ACC112 (cell line): ENCODE results near the gene SERPINA4.

Experiments used
- H2AFZ ChIP-seq: fragments of 200-600 bp; sonication (generic); one replicate; pipeline ENCODE4 v1.6.0; 2017; ENCODE audit warnings: antibody characterized with exemption, low read length; ENCODE audit not compliant: unreplicated experiment
- H3K27ac ChIP-seq: fragments of 200-600 bp; sonication (generic); 2 replicates; pipeline ENCODE4 v1.5.1; 2014; ENCODE audit warnings: low read depth, mild to moderate bottlenecking, antibody characterized with exemption, low read length, moderate library complexity
- H3K27me3 ChIP-seq: fragments of 200-600 bp; sonication (generic); 2 replicates; pipeline ENCODE4 v1.6.1; 2014; ENCODE audit warnings: mild to moderate bottlenecking, antibody characterized with exemption, low read length, moderate library complexity, mixed read lengths; ENCODE audit not compliant: insufficient read depth
- H3K36me3 ChIP-seq: fragments of 200-600 bp; sonication (generic); 2 replicates; pipeline ENCODE4 v1.6.1; 2016; ENCODE audit warnings: mild to moderate bottlenecking, antibody characterized with exemption, low read length, moderate library complexity, mixed read lengths; ENCODE audit not compliant: insufficient read depth
- H3K4me1 ChIP-seq: fragments of 200-600 bp; sonication (generic); one replicate; pipeline ENCODE4 v1.6.1; 2016; ENCODE audit warnings: low read length, mixed read lengths; ENCODE audit not compliant: insufficient read depth, unreplicated experiment, control insufficient read depth
- H3K4me3 ChIP-seq: fragments of 200-600 bp; sonication (generic); 2 replicates; pipeline ENCODE4 v1.5.1; 2014; ENCODE audit warnings: mild to moderate bottlenecking, low read depth, low read length
- H3K79me2 ChIP-seq: fragments of 200-600 bp; sonication (generic); one replicate; pipeline ENCODE4 v1.6.0; 2016; ENCODE audit warnings: low read length; ENCODE audit not compliant: control insufficient read depth, unreplicated experiment, insufficient read depth

The SERPINA4 gene

GRCh38 chr14:94531187-94531586 lies 30.1 kb upstream of the SERPINA4 start:
- no peak overlapping the region for H3K4me3 ChIP-seq
- no peak overlapping the region for H2AFZ ChIP-seq
- H3K4me1 ChIP-seq, result peaks cover 8% of the 10 kb centered on the region
- H3K27me3 ChIP-seq, result peaks cover 51% of the 10 kb centered on the region
- H3K27ac ChIP-seq, result no peak overlapping the region
- no peaks in the 10 kb centered on the region for H3K79me2 ChIP-seq
- no peaks in the 10 kb centered on the region for H3K36me3 ChIP-seq

- Histone ChIP-seq H2AFZ (no peak overlapping the region), H3K79me2 (no peaks in the 10 kb centered on the region), H3K36me3 (no peaks in the 10 kb centered on the region), H3K4me3 (no peak overlapping the region), H3K27ac (no peak overlapping the region), H3K4me1 (peaks cover 8% of the 10 kb centered on the region), H3K27me3 (peaks cover 39% of the 10 kb centered on the region)
These were observed 28.8 kb upstream of the SERPINA4 start for GRCh38 chr14:94532447-94532846.

GRCh38 chr14:94535506-94535905 lies 25.7 kb upstream of the SERPINA4 start:
- no peak overlapping the region for H3K4me3 ChIP-seq
- no peak overlapping the region for H2AFZ ChIP-seq
- H3K36me3 ChIP-seq, result no peaks in the 10 kb centered on the region
- H3K27me3 ChIP-seq, result peaks cover 16% of the 10 kb centered on the region; the same call in 1 of the 2 replicates
- no peak overlapping the region for H3K27ac ChIP-seq
- H3K4me1 ChIP-seq, result peaks cover 19% of the 10 kb centered on the region
- no peaks in the 10 kb centered on the region for H3K79me2 ChIP-seq

- Histone ChIP-seq H3K4me3 (no peak overlapping the region), H3K27me3 (peaks cover 9% of the 10 kb centered on the region; the same call in 1 of the 2 replicates), H3K79me2 (no peaks in the 10 kb centered on the region), H3K36me3 (no peaks in the 10 kb centered on the region), H3K27ac (no peak overlapping the region), H2AFZ (no peak overlapping the region), H3K4me1 (peaks cover 25% of the 10 kb centered on the region)
These were observed 24.4 kb upstream of the SERPINA4 start for GRCh38 chr14:94536836-94537235.

- H2AFZ ChIP-seq, result no peak overlapping the region
- H3K4me1 ChIP-seq, result peaks cover 26% of the 10 kb centered on the region
- no peak overlapping the region for H3K27ac ChIP-seq
- H3K4me3 ChIP-seq, result no peak overlapping the region
- H3K36me3 ChIP-seq, result no peaks in the 10 kb centered on the region
- peaks cover 9% of the 10 kb centered on the region; the same call in 1 of the 2 replicates for H3K27me3 ChIP-seq
- H3K79me2 ChIP-seq, result no peaks in the 10 kb centered on the region
These were observed 23.0 kb upstream of the SERPINA4 start for GRCh38 chr14:94538070-94538740.

GRCh38 chr14:94539181-94539580 lies 22.1 kb upstream of the SERPINA4 start:
- Histone ChIP-seq H3K79me2 (no peaks in the 10 kb centered on the region), H3K36me3 (no peaks in the 10 kb centered on the region), H3K27me3 (peaks cover 9% of the 10 kb centered on the region; the same call in 1 of the 2 replicates), H3K27ac (no peak overlapping the region), H3K4me1 (peaks cover 26% of the 10 kb centered on the region), H3K4me3 (no peak overlapping the region), H2AFZ (no peak overlapping the region)

GRCh38 chr14:94540031-94540794 lies 21.0 kb upstream of the SERPINA4 start:
- Histone ChIP-seq H3K4me1 (peaks cover 26% of the 10 kb centered on the region), H3K27me3 (peaks cover 4% of the 10 kb centered on the region; the same call in 1 of the 2 replicates), H2AFZ (no peak overlapping the region), H3K36me3 (no peaks in the 10 kb centered on the region), H3K4me3 (no peak overlapping the region), H3K27ac (no peak overlapping the region), H3K79me2 (no peaks in the 10 kb centered on the region)

- Histone ChIP-seq H3K36me3 (no peaks in the 10 kb centered on the region), H2AFZ (no peak overlapping the region), H3K4me1 (peaks cover 26% of the 10 kb centered on the region), H3K4me3 (no peak overlapping the region), H3K27me3 (no peaks in the 10 kb centered on the region), H3K27ac (no peak overlapping the region), H3K79me2 (no peaks in the 10 kb centered on the region)
These were observed 19.8 kb upstream of the SERPINA4 start for GRCh38 chr14:94541234-94541975.

GRCh38 chr14:94542111-94542810 lies 19.0 kb upstream of the SERPINA4 start:
- H3K36me3 ChIP-seq, result no peaks in the 10 kb centered on the region
- no peak overlapping the region for H3K27ac ChIP-seq
- no peaks in the 10 kb centered on the region for H3K79me2 ChIP-seq
- H3K4me3 ChIP-seq, result no peak overlapping the region
- no peak overlapping the region for H2AFZ ChIP-seq
- peaks cover 26% of the 10 kb centered on the region for H3K4me1 ChIP-seq
- no peaks in the 10 kb centered on the region for H3K27me3 ChIP-seq

GRCh38 chr14:94542811-94543440 lies 18.3 kb upstream of the SERPINA4 start:
- no peak overlapping the region for H3K4me3 ChIP-seq
- no peaks in the 10 kb centered on the region for H3K79me2 ChIP-seq
- peaks cover 26% of the 10 kb centered on the region for H3K4me1 ChIP-seq
- H3K27me3 ChIP-seq, result no peaks in the 10 kb centered on the region
- no peak overlapping the region for H3K27ac ChIP-seq
- no peak overlapping the region for H2AFZ ChIP-seq
- no peaks in the 10 kb centered on the region for H3K36me3 ChIP-seq
